HG02763 (cell line): ENCODE data around the gene C2orf81.

Experiments used
- ATAC-seq: cut with Tn5 transposase; IDR thresholded peaks from one replicate; pipeline ENCODE4 v1.9.1; 2021; ENCODE audit warnings: mild to moderate bottlenecking, moderate library complexity; ENCODE audit not compliant: unreplicated experiment

C2orf81 gene

GRCh38 chr2:74364533-74365505, 56.6 kb downstream of the C2orf81 start:
- no peak for ATAC-seq
